Measurements from ENCODE around the gene CBARP.

The CBARP gene, protein sequence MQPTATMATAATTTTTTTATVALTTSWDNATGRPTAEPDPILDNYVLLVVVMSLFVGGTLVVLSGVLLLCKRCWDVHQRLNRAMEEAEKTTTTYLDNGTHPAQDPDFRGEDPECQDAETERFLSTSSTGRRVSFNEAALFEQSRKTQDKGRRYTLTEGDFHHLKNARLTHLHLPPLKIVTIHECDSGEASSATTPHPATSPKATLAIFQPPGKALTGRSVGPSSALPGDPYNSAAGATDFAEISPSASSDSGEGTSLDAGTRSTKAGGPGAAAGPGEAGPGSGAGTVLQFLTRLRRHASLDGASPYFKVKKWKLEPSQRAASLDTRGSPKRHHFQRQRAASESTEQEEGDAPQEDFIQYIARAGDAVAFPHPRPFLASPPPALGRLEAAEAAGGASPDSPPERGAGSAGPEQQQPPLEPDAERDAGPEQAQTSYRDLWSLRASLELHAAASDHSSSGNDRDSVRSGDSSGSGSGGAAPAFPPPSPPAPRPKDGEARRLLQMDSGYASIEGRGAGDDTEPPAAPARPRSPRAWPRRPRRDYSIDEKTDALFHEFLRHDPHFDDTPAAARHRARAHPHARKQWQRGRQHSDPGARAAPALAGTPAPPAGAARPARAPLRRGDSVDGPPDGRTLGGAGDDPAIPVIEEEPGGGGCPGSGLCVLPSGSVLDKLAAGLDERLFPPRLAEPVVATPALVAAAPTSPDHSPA

DNA sequence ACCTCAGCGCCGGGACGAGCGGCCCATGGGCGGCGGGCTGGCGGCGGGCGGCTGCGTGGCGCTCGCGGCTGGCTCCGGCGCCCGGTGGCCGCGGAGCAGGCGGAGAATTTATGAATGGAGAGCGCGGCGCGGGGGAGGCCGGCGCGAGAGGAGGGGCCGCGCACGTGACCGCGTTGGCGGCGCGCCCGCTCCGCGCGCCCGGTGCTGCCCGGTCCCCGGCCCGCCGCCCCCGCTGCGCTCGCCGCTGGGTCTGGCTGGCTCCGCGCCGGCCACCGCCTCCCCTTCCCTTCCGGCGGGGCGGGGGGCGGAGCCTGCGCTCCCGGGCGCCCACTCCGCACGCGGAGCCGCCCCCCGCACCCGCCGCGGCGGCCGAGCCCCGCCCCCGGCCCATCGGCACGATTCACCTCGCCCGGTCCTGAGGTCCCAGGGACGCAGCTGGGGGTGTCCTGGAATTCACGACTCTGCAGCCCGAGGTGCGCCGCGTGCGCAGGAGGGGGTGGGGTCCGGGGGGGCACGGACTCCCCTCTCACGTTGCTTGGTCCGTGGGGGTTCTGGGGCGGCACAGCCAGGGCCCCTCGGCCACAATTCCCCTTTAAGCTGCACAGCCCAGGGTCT is at the start of gene CBARP:
Gene CBARP (minus strand): TSS at position 252 of the 615 bp plus-strand sequence. CDS start 1,905 bp downstream, outside the sequence.
- H3K4me2 ChIP-seq (ENCODE audit: low read depth, low read length, poor library complexity, severe bottlenecking): peak within 1 kb of the TSS; percentile 42
- no peak for TF ChIP-seq EZH2phosphoT487 (conservative IDR thresholded peaks at IDR 0.05; ENCODE audit: low read length)
- TF ChIP-seq, protein P1, sequence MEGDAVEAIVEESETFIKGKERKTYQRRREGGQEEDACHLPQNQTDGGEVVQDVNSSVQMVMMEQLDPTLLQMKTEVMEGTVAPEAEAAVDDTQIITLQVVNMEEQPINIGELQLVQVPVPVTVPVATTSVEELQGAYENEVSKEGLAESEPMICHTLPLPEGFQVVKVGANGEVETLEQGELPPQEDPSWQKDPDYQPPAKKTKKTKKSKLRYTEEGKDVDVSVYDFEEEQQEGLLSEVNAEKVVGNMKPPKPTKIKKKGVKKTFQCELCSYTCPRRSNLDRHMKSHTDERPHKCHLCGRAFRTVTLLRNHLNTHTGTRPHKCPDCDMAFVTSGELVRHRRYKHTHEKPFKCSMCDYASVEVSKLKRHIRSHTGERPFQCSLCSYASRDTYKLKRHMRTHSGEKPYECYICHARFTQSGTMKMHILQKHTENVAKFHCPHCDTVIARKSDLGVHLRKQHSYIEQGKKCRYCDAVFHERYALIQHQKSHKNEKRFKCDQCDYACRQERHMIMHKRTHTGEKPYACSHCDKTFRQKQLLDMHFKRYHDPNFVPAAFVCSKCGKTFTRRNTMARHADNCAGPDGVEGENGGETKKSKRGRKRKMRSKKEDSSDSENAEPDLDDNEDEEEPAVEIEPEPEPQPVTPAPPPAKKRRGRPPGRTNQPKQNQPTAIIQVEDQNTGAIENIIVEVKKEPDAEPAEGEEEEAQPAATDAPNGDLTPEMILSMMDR (IDR thresholded peaks at IDR 0.05; ENCODE audit: insufficient read depth, low read length, poor library complexity, severe bottlenecking): no peak
- H3K36me3 ChIP-seq (ENCODE audit: low read length): no peaks in the 10 kb centered on the region
- no peaks in the 10 kb centered on the region for H4K20me1 ChIP-seq (ENCODE audit: low read depth, low read length)
- peaks cover 24% of the 10 kb centered on the region for H3F3A ChIP-seq (ENCODE audit: insufficient read depth)
- H3K9ac ChIP-seq (ENCODE audit: low read length): peak within 1 kb of the TSS; percentile 28; the same call in 1 of the 2 replicates
- H3K4me3 ChIP-seq (ENCODE audit: insufficient read depth, low read length, poor library complexity, severe bottlenecking): no peak within 1 kb of the TSS
- no peaks in the 10 kb centered on the region for H3K27me3 ChIP-seq (ENCODE audit: low read length)
- H2AFZ ChIP-seq (ENCODE audit: low read depth, low read length, severe bottlenecking): no peak within 1 kb of the TSS
- H3K9me2 ChIP-seq (replicated peaks; ENCODE audit: insufficient read depth, low read length): no peaks in the 10 kb centered on the region
- H3K9me3 ChIP-seq (ENCODE audit: insufficient read depth, low read length): no peaks in the 10 kb centered on the region
- H3K27ac ChIP-seq (ENCODE audit: low read depth, low read length): no peak within 1 kb of the TSS
- H3K79me2 ChIP-seq (ENCODE audit: insufficient read depth, low read length): peaks cover 11% of the 10 kb centered on the region; the same call in 1 of the 2 replicates

DNA sequence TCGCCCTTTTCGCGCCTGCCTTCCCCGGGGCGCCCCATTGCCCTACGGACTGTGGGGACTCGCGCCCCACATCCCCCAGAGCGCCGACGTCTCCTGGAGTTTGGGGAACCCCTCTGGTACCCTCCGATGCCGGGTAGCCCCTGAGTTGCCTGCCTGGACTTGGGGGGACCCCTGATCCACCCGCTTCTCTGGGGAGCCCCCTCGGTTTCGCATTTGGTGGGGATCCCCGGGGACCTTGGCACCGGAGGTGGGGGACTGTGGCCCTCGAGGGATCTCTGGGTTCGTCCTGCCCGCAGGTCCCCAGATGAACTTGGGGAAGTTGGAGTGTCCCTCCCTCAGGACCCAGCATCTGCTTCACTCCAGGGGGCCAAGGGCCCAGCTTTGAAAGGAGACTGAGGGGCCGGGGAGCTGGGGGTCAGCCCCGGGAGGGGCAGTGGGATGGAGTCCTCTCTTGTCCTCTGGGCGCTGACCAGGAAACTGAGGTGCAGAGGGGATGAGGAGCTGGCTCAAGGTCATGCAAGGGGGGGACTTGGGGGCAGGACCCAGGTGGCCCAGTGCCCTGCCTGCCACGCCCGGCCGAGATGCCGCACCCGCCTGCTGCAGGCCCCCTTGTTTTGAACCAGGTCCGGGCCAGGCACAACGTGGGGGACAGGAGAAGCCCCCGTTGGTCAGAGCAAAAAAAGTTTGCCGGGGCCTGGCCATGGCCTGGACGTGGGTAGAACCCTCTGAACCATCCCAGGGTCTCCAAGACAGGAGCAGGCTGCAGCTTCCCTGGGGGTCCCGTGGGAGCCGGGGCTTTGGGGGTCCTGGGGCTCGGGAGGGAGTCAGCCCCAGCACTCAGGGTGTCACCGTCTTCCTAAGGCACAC is 48.9 kb upstream of the CBARP start:
- H2AFZ ChIP-seq (ENCODE audit: low read depth, low read length, severe bottlenecking): no peak overlapping the region
- no peaks in the 10 kb centered on the region for H3F3A ChIP-seq (ENCODE audit: insufficient read depth)
- H3K4me2 ChIP-seq (ENCODE audit: low read depth, low read length, poor library complexity, severe bottlenecking): no peak overlapping the region
- H3K9me3 ChIP-seq (ENCODE audit: insufficient read depth, low read length): no peaks in the 10 kb centered on the region
- TF ChIP-seq, protein P1 (IDR thresholded peaks at IDR 0.05; ENCODE audit: insufficient read depth, low read length, poor library complexity, severe bottlenecking): no peak
- no peak for TF ChIP-seq EZH2phosphoT487 (conservative IDR thresholded peaks at IDR 0.05; ENCODE audit: low read length)
- H3K4me3 ChIP-seq (ENCODE audit: insufficient read depth, low read length, poor library complexity, severe bottlenecking): no peak overlapping the region
- H3K27ac ChIP-seq (ENCODE audit: low read depth, low read length): no peak overlapping the region
- H3K9ac ChIP-seq (ENCODE audit: low read length): no peak overlapping the region
- no peaks in the 10 kb centered on the region for H3K79me2 ChIP-seq (ENCODE audit: insufficient read depth, low read length)
- no peaks in the 10 kb centered on the region for H4K20me1 ChIP-seq (ENCODE audit: low read depth, low read length)
- H3K36me3 ChIP-seq (ENCODE audit: low read length): no peaks in the 10 kb centered on the region
- peaks cover 1% of the 10 kb centered on the region; the same call in 1 of the 2 replicates for H3K27me3 ChIP-seq (ENCODE audit: low read length)
- no peaks in the 10 kb centered on the region for H3K9me2 ChIP-seq (replicated peaks; ENCODE audit: insufficient read depth, low read length)

DNA sequence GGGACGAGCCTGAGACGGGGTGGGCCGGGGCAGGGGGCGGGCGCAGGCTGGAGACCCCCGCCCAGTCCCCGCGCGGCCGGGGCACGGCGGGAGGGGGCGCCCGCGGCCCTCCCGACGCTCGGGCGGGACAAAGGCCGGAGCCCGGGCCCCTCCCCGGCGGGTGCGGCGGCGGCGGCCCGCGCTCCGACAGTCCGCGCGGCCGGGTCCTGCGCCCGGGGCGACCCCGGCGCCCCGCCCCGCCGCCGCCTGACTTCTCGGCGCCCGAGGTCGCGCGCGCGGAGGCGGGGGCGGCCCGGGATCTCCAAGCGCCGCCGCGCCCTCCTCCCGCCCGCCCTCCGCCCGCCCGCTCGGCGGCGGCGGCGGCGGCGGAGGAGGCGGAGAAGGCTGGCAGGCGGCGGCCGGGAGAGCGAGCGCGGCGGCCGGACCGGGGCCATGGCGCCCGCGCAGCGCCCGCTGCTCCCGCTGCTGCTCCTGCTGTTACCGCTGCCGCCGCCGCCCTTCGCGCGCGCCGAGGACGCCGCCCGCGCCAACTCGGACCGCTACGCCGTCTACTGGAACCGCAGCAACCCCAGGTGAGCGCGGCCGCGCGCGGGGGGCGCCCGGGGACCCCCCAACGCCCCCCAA is 48.0 kb upstream of the CBARP start, which contains the start of gene EFNA2:
Gene EFNA2 (plus strand): TSS at position 137 of the 624 bp plus-strand sequence. CDS start 296 bp downstream, at position 433.
- Histone ChIP-seq H3K79me2 (ENCODE audit: insufficient read depth, low read length) (no peaks in the 10 kb centered on the region), H2AFZ (ENCODE audit: low read depth, low read length, severe bottlenecking) (no peak within 1 kb of the TSS), H3K36me3 (ENCODE audit: low read length) (no peaks in the 10 kb centered on the region), H3K27ac (ENCODE audit: low read depth, low read length) (no peak within 1 kb of the TSS), H3K4me3 (ENCODE audit: insufficient read depth, low read length, poor library complexity, severe bottlenecking) (no peak within 1 kb of the TSS), H3K27me3 (ENCODE audit: low read length) (no peaks in the 10 kb centered on the region), H3K9me3 (ENCODE audit: insufficient read depth, low read length) (no peaks in the 10 kb centered on the region), H3K9me2 (replicated peaks; ENCODE audit: insufficient read depth, low read length) (no peaks in the 10 kb centered on the region), H3K9ac (ENCODE audit: low read length) (no peak within 1 kb of the TSS), H4K20me1 (ENCODE audit: low read depth, low read length) (no peaks in the 10 kb centered on the region), H3F3A (ENCODE audit: insufficient read depth) (no peaks in the 10 kb centered on the region), H3K4me2 (ENCODE audit: low read depth, low read length, poor library complexity, severe bottlenecking) (no peak within 1 kb of the TSS)
- no peak for TF ChIP-seq EZH2phosphoT487 (conservative IDR thresholded peaks at IDR 0.05; ENCODE audit: low read length)
- TF ChIP-seq, protein P1 (IDR thresholded peaks at IDR 0.05; ENCODE audit: insufficient read depth, low read length, poor library complexity, severe bottlenecking): no peak

Measured in SU-DHL-6 (cell line).